WI38 (cell line): ENCODE measurements around the gene DYRK3.

Experiments used
- H3K4me3 ChIP-seq: 2 replicates; pipeline ENCODE4 v1.5.1; 2011; ENCODE audit warnings: low read depth, mild to moderate bottlenecking, control low read depth, low read length
- TF ChIP-seq, protein P1 (sequence below): IDR thresholded peaks from 2 replicates; pipeline ENCODE4 v1.5.1; 2012; ENCODE audit warnings: low read depth, mild to moderate bottlenecking, control low read depth, low read length

The DYRK3 gene

DNA sequence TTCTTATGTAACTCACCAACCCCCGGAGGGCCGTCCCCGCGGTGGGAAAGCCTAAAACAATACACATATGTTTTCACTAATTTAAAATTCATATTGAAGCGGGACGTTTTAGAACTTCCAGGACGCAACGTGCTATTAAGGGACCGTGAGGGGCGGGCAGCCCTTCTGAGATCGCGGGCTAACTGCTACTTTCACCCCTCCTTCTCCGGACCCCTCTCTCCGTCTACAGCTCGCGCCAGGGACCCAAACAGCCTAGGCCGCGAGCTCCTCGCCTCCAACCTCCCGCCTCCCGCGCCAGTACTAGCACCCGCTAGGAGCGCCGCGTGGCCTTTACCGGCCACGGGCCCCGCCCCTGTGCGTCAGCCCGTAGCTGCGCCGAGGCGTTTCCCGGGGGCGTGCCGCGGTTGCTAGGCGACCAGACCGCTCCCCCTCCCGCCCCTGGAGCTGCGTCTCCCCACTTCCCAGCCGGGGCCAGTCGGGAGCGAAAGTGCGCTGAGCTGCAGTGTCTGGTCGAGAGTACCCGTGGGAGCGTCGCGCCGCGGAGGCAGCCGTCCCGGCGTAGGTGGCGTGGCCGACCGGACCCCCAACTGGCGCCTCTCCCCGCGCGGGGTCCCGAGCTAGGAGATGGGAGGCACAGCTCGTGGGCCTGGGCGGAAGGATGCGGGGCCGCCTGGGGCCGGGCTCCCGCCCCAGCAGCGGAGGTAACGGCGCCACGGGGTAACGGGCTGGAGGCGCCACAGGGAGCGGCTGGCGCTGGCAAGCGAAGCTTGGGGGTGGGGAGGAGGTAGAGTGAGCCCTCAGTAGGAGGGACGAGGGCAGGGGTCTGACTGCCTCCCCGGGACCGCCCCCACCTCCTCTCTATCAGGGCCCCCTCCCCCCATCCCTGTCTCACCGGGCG is at the start of gene DYRK3:
Gene DYRK3 (plus strand): TSS at position 457 of the 898 bp plus-strand sequence. CDS start 168 bp downstream, at position 625.
- TF ChIP-seq, protein P1, sequence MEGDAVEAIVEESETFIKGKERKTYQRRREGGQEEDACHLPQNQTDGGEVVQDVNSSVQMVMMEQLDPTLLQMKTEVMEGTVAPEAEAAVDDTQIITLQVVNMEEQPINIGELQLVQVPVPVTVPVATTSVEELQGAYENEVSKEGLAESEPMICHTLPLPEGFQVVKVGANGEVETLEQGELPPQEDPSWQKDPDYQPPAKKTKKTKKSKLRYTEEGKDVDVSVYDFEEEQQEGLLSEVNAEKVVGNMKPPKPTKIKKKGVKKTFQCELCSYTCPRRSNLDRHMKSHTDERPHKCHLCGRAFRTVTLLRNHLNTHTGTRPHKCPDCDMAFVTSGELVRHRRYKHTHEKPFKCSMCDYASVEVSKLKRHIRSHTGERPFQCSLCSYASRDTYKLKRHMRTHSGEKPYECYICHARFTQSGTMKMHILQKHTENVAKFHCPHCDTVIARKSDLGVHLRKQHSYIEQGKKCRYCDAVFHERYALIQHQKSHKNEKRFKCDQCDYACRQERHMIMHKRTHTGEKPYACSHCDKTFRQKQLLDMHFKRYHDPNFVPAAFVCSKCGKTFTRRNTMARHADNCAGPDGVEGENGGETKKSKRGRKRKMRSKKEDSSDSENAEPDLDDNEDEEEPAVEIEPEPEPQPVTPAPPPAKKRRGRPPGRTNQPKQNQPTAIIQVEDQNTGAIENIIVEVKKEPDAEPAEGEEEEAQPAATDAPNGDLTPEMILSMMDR, result no peak
- H3K4me3 ChIP-seq, result peak within 1 kb of the TSS; percentile 92

GRCh38 chr1:206586501-206587445 is 48.6 kb upstream of the DYRK3 start:
- TF ChIP-seq, protein P1, result no peak
- H3K4me3 ChIP-seq, result no peak overlapping the region

DNA sequence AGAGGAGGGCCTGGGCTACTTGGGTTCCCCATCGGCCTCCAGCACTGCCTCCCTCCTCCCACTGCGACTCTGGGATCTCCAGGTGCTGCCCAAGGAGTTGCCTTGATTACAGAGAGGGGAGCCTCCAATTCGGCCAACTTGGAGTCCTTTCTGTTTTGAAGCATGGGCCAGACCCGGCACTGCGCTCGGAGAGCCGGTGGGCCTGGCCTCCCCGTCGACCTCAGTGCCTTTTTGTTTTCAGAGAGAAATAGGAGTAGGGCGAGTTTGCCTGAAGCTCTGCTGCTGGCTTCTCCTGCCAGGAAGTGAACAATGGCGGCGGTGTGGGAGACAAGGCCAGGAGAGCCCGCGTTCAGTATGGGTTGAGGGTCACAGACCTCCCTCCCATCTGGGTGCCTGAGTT is 47.4 kb upstream of the DYRK3 start:
- TF ChIP-seq, protein P1, result no peak
- H3K4me3 ChIP-seq, result no peak overlapping the region

GRCh38 chr1:206588492-206588891 is 46.8 kb upstream of the DYRK3 start:
- H3K4me3 ChIP-seq, result no peak overlapping the region
- TF ChIP-seq, protein P1, result no peak

DNA sequence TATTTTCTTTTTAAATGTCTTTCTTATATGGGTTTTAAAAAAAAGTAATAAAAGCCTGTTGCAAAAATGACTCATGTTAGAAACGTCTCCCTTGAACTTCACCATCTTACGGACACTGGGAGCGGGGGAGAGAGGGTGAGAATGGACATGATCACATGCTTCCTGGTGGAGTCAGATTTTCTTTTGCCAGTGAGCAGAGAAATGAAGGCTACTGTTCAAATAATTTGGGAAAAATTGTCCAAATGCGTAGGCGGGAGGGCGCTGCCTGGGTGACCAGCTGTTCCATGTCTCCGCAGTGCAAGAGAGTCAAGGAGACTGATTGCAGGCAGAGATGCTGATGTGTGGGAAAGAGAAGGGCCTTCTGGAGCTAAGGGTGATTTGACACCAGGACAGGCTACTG is 46.1 kb upstream of the DYRK3 start:
- TF ChIP-seq, protein P1, result no peak
- H3K4me3 ChIP-seq, result no peak overlapping the region

DNA sequence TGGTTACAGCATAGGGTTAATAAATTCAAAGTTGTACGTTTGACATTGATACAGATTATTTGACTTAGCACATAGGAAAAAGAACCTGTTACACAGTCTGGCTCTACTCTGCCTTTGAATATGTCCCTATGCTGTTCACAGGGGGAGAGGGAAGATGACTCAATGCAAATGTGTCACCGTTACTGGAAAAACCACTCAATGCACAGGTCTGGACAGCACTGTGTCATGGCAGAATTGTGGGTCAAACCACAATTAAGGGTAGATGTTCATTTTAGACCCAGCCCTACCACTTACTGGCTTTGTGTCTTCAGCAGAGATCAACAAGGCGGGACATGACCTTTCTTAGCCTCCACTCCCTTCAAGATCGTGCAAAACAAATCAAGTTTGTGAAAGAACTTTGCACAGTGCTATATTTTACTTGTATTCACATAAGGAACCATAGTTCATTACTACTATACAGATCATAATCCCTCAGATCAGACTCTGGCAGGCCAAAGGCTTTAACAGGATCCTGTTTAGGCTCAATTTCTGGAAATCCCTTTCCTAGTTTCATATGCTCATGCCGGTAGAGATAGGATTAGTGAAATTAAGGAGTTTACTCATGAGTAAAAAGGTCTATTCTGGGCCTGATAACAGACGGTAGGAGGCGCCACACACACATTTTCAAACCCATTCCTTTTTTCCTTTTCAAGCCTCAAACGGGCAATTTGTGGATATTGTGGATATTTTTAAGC is 45.1 kb upstream of the DYRK3 start:
- H3K4me3 ChIP-seq, result no peak overlapping the region
- TF ChIP-seq, protein P1, result no peak
